LNCaP clone FGC (cell line): ENCODE results near the gene CH25H.

ENCODE experiments used
- DNase-seq: peaks from one replicate; pipeline ENCODE4 v3.0.0-alpha.2; 2011; ENCODE audit warnings: low read depth
- H3K4me3 ChIP-seq: 2 replicates; pipeline ENCODE4 v1.5.1; 2011; ENCODE audit warnings: mild to moderate bottlenecking, low read depth, low read length, control low read depth
- TF ChIP-seq, protein P1 (sequence below): IDR thresholded peaks from 2 replicates; pipeline ENCODE4 v1.5.1; 2012; ENCODE audit warnings: mild to moderate bottlenecking; ENCODE audit not compliant: control insufficient read depth, insufficient read depth; ENCODE audit errors: extremely low read depth

Gene CH25H

GRCh38 chr10:89165923-89166322, 41.2 kb downstream of the CH25H start:
- TF ChIP-seq, protein P1, sequence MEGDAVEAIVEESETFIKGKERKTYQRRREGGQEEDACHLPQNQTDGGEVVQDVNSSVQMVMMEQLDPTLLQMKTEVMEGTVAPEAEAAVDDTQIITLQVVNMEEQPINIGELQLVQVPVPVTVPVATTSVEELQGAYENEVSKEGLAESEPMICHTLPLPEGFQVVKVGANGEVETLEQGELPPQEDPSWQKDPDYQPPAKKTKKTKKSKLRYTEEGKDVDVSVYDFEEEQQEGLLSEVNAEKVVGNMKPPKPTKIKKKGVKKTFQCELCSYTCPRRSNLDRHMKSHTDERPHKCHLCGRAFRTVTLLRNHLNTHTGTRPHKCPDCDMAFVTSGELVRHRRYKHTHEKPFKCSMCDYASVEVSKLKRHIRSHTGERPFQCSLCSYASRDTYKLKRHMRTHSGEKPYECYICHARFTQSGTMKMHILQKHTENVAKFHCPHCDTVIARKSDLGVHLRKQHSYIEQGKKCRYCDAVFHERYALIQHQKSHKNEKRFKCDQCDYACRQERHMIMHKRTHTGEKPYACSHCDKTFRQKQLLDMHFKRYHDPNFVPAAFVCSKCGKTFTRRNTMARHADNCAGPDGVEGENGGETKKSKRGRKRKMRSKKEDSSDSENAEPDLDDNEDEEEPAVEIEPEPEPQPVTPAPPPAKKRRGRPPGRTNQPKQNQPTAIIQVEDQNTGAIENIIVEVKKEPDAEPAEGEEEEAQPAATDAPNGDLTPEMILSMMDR, result no peak
- no peak overlapping the region for H3K4me3 ChIP-seq
- DNase-seq, result no peak

GRCh38 chr10:89164920-89165319, 42.2 kb downstream of the CH25H start:
- no peak overlapping the region for H3K4me3 ChIP-seq
- TF ChIP-seq, protein P1, result no peak
- DNase-seq, result no peak

DNA sequence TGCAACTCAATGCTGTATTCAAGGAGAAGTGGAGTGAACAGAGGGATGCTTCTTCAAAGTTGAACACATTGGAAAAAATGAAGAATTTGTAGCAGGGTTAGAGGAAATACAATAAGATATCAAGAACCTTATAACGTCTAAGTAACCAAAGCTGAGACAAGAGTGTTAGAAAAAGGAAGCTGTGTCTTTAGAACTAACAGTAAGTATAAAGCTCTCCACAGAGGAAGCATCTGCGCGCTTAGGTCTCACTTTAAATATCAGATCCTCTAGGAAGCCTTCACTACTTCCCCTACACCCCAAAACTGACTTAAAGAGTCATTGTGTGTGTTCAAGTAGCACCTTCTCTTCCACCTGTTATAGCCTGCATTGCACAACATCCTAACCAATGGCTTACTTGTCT, 43.0 kb downstream of the CH25H start:
- no peak overlapping the region for H3K4me3 ChIP-seq
- TF ChIP-seq, protein P1, result no peak
- DNase-seq, result no peak

DNA sequence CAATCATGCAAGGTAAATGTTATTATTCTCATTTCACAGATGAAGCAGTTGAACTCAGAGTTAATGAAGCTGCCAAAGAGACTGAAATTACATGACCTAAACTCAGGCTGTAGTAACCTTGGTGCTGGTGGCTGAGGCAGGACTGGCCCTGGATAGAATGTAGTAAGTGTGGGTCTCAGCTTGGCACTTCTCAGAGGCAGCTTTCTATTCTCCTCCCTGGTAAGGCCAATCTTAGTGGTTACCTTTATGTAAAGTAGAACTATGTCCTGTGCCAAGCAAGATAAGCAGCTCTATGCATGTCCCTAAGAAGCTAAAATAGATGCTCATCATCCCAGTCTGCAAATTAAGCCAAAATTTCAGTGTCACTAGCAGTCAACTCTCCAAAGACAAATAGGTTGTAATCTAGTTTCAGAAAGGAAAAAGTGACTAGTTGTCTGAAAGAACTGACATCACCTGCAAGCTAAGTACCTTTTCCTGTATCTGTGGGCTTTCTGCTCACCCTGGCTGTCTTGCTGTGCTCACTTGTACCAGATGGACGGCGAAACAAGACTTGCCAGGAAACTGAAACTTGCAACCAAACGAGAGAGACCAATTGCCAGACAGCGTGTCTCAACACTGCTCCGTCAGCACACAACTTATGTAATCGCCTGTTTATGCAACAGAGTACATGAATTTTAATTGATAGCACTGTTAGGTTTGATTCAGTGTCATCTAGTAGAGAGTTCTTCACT, 43.7 kb downstream of the CH25H start:
- TF ChIP-seq, protein P1, result no peak
- no peak for DNase-seq
- no peak overlapping the region for H3K4me3 ChIP-seq

DNA sequence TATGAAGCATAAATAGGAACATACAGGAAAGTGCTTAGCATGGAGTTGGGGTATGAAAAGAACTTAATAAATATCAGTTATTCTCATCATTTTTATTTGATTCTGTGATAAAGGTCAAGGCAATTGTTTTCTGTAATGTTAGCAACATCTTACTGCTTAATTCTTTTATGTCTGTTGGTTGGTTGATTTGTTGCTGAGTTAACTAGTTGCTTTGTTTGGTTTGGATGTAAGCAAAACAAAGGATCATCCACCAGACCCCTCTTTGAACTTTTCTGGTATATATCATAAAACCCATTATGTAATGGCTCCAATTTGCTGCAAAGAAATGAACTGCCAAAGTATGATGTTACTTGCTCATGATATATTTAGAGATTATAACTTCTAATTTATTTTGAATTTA, 44.5 kb downstream of the CH25H start:
- H3K4me3 ChIP-seq, result no peak overlapping the region
- no peak for DNase-seq
- TF ChIP-seq, protein P1, result no peak

GRCh38 chr10:89160339-89160738, 46.8 kb downstream of the CH25H start:
- H3K4me3 ChIP-seq, result no peak overlapping the region
- TF ChIP-seq, protein P1, result no peak
- DNase-seq, result no peak

DNA sequence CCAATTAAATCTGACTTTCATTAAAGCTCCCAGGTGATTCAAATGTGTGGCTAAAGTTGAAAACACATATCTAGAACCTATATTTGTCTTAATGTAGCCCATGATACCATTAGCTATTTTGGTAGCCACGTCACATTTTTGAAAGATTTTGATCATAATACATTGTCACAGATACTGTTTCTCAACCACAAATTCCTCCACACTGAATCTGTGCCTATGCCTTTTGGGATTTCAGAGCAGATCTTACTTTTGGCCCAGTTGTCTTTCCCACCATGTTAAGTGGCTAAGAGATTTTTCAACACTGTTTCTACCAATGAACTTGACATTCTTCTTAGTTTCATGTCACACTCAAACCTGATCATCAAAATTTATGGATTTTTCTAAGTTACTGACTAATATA, 47.4 kb downstream of the CH25H start:
- H3K4me3 ChIP-seq, result no peak overlapping the region
- TF ChIP-seq, protein P1, result no peak
- no peak for DNase-seq
